Occipital lobe (tissue), 2 donors: Measurements from ENCODE around the gene CREB3. TPM values are rescaled to one million over a fixed set of nuclear protein-coding genes. Genes with fewer than 3 reads are reported as not detected.

Experiments used
- DNase-seq: peaks from one replicate; lab custom pipeline; 2025; lab: John Stamatoyannopoulos, UW
- total RNA-seq: library from RNA; depleted of rRNA; stranded (reverse); fragments of >200 nt; gene quantifications from one replicate; pipeline ENCODE4 v1.2.3, GENCODE V29; 2014

The CREB3 gene
- total RNA-seq, 1 donor from 2014 or later: 22.9 TPM

GRCh38 chr9:35702696-35703095 is 29.8 kb upstream of the CREB3 start:
- no peak for DNase-seq

GRCh38 chr9:35703906-35704672 is 28.4 kb upstream of the CREB3 start:
- DNase-seq: no peak

- DNase-seq: no peak
Observed at GRCh38 chr9:35705372-35705771, 27.1 kb upstream of the CREB3 start.

GRCh38 chr9:35705836-35706430 is 26.5 kb upstream of the CREB3 start:
- no peak for DNase-seq

- DNase-seq: no peak
Observed at GRCh38 chr9:35706951-35707350, 25.5 kb upstream of the CREB3 start.

- no peak for DNase-seq
Observed at GRCh38 chr9:35708146-35708545, 24.3 kb upstream of the CREB3 start.

GRCh38 chr9:35710818-35711500 is 21.5 kb upstream of the CREB3 start:
- DNase-seq: no peak

- DNase-seq: no peak
Observed at GRCh38 chr9:35711501-35712428, 20.7 kb upstream of the CREB3 start.

- DNase-seq: no peak
Observed at GRCh38 chr9:35712762-35713400, 19.6 kb upstream of the CREB3 start.

- DNase-seq: no peak
Observed at GRCh38 chr9:35713578-35713977, 18.9 kb upstream of the CREB3 start.

GRCh38 chr9:35714123-35714522 is 18.3 kb upstream of the CREB3 start:
- DNase-seq: no peak

- DNase-seq: no peak
Observed at GRCh38 chr9:35714579-35715252, 17.8 kb upstream of the CREB3 start.

GRCh38 chr9:35716230-35716629 is 16.2 kb upstream of the CREB3 start:
- no peak for DNase-seq

GRCh38 chr9:35717132-35717870 is 15.2 kb upstream of the CREB3 start:
- DNase-seq: no peak

- DNase-seq: no peak
Observed at GRCh38 chr9:35718721-35719511, 13.6 kb upstream of the CREB3 start.

- no peak for DNase-seq
Observed at GRCh38 chr9:35719546-35719945, 12.9 kb upstream of the CREB3 start.

GRCh38 chr9:35723426-35723825 is 9.0 kb upstream of the CREB3 start:
- DNase-seq: no peak

- no peak for DNase-seq
Observed at GRCh38 chr9:35723908-35724307, 8.6 kb upstream of the CREB3 start.

GRCh38 chr9:35725362-35725761 is 7.1 kb upstream of the CREB3 start:
- DNase-seq: no peak
